ENCODE results near the gene NFIA.

- TF ChIP-seq CTCF (IDR thresholded peaks at IDR 0.05) (no peak), POLR2A (IDR thresholded peaks at IDR 0.05) (no peak)
Measured at GRCh38 chr1:61444288-61444687, 361.9 kb downstream of the NFIA start.

All from esophagus squamous epithelium (tissue), 4 donors.